WTC11 (cell line): ENCODE data around the gene COX6B1.

Experiments used
- E2F5 ChIP-seq: sonication (generic); formaldehyde crosslinking; IDR thresholded peaks from 2 replicates; pipeline ENCODE4 v1.8.1; 2022; ENCODE audit warnings: mild to moderate bottlenecking, moderate library complexity, missing genetic modification reagents
- PRRX2 ChIP-seq: fragments of 250-450 bp; sonication (Bioruptor Pico); IDR thresholded peaks from 2 replicates; pipeline ENCODE4 v1.8.0; 2021; ENCODE audit warnings: mild to moderate bottlenecking
- ZNF423 ChIP-seq: fragments of 250-450 bp; sonication (Bioruptor Pico); IDR thresholded peaks from 2 replicates; pipeline ENCODE4 v2.1.2; 2022; ENCODE audit warnings: mild to moderate bottlenecking, moderate library complexity

GRCh38 chr19:35693422-35693821 lies 45.3 kb downstream of the COX6B1 start:
- TF ChIP-seq E2F5 (CRISPR knock-in tag) (no peak), PRRX2 (CRISPR knock-in tag) (no peak), ZNF423 (CRISPR knock-in tag) (no peak)
